K562 (cell line): Measurements from ENCODE around the gene KCNG4. TPM values are rescaled to one million over a fixed set of nuclear protein-coding genes. Genes with fewer than 3 reads are reported as not detected.
A peak's percentile ranks its signal among the peaks of the same experiment; 100 is the strongest.

ENCODE experiments used
- ATAC-seq: fragments of 200-7000 bp; cut with Tn5 transposase; 3 replicates; pipeline ENCODE4 v1.9.1; 2020; ENCODE audit warnings: moderate library complexity
- BruUV-seq: library from RNA; stranded (reverse); fragments of 400-500 nt; replicated peaks from 2 replicates; lab custom pipeline; 2021; lab: Mats Ljungman, UMichigan
- CTCF ChIA-PET: fragments of 300-600 bp; formaldehyde crosslinking; extraction: SDS; loops from one replicate; lab custom pipeline; 2021; ENCODE audit warnings: low intra/inter-chr PET ratio; lab: Yijun Ruan, JAX
- POLR2A ChIA-PET: fragments of 300-600, 350-650 bp; sonication (Branson Sonifier 250); formaldehyde crosslinking; extraction: SDS; loops from one replicate; lab custom pipeline; 2021; ENCODE audit warnings: antibody characterized with exemption, inconsistent platforms; lab: Yijun Ruan, JAX
- DNase-seq, 4 experiments: peaks; one replicate each; pipeline versions ENCODE4 v3.0.0 to v3.0.0-alpha.2; 2011 to 2018; ENCODE audit warnings: low spot score in 3 of 4, mixed read lengths in 3 of 4; ENCODE audit errors: extremely low read depth in 1 of 4
- FAIRE-seq: peaks from 2 replicates; lab custom pipeline; 2011; peaks lifted over from hg19 to GRCh38; lab: Jason Lieb, UNC
- H2AFZ ChIP-seq: 2 replicates; pipeline ENCODE4 v1.6.0; 2011; ENCODE audit warnings: low read depth, low read length, control low read depth, inconsistent platforms
- H3K27ac ChIP-seq: fragments of 200-600 bp; 3 replicates; pipeline ENCODE4 v1.8.0; 2011; ENCODE audit warnings: low read depth, mild to moderate bottlenecking, control low read depth, inconsistent platforms, low read length, moderate library complexity, mixed read lengths; ENCODE audit errors: extremely low read depth
- H3K27me3 ChIP-seq, 2 experiments: fragments of 300-600 bp in 1 of 2; 2 replicates in 1 of 2; 3 replicates in 1 of 2; pipeline versions ENCODE4 v1.6.0 to v1.8.0; 2011; ENCODE audit warnings: inconsistent platforms in 2 of 2, low read length in 2 of 2, mild to moderate bottlenecking in 1 of 2, mixed read lengths in 1 of 2, moderate library complexity in 1 of 2; ENCODE audit not compliant: control insufficient read depth in 2 of 2, insufficient read depth in 2 of 2
- H3K36me3 ChIP-seq: fragments of 300-600 bp; 3 replicates; pipeline ENCODE4 v1.8.0; 2011; ENCODE audit warnings: mild to moderate bottlenecking, low read length, inconsistent platforms; ENCODE audit not compliant: control insufficient read depth, insufficient read depth
- H3K4me1 ChIP-seq, 2 experiments: fragments of 200-600 bp in 1 of 2; replicated peaks in 1 of 2; 2 replicates in 1 of 2; 3 replicates in 1 of 2; pipeline versions ENCODE4 v1.5.1 to v1.8.0; 2011; ENCODE audit warnings: inconsistent platforms in 2 of 2, low read length in 2 of 2, mild to moderate bottlenecking in 1 of 2, mixed read lengths in 1 of 2, moderate library complexity in 1 of 2; ENCODE audit not compliant: control insufficient read depth in 2 of 2, insufficient read depth in 2 of 2
- H3K4me2 ChIP-seq: 2 replicates; pipeline ENCODE4 v1.6.1; 2011; ENCODE audit warnings: low read length, control low read depth, inconsistent platforms, mixed read lengths; ENCODE audit not compliant: insufficient read depth
- H3K4me3 ChIP-seq: fragments of 200-600 bp; sonication (generic), shearing (Covaris generic); 2 replicates; pipeline ENCODE4 v1.5.1; 2016; ENCODE audit warnings: control low read depth, inconsistent platforms
- H3K79me2 ChIP-seq: fragments of 200-600 bp; 3 replicates; pipeline ENCODE4 v1.8.0; 2011; ENCODE audit warnings: low read length, inconsistent platforms; ENCODE audit not compliant: control insufficient read depth, insufficient read depth
- H3K9ac ChIP-seq, 2 experiments: 2 replicates each; pipeline versions ENCODE4 v1.6.0 to v1.6.1; 2011; ENCODE audit warnings: low read depth in 2 of 2, low read length in 2 of 2, control low read depth in 1 of 2, inconsistent platforms in 1 of 2, mild to moderate bottlenecking in 1 of 2, mixed read lengths in 1 of 2; ENCODE audit not compliant: insufficient read depth in 1 of 2
- H3K9me1 ChIP-seq: one replicate; pipeline ENCODE4 v1.6.0; 2011; ENCODE audit warnings: inconsistent platforms, mild to moderate bottlenecking, low read length, moderate library complexity; ENCODE audit not compliant: control insufficient read depth, insufficient read depth
- H3K9me3 ChIP-seq: replicated peaks from 2 replicates; pipeline ENCODE4 v1.5.1; 2011; ENCODE audit warnings: low read depth, low read length, inconsistent platforms; ENCODE audit not compliant: control insufficient read depth, insufficient read depth
- H4K20me1 ChIP-seq: replicated peaks from 2 replicates; pipeline ENCODE4 v1.6.1; 2011; ENCODE audit warnings: low read length, inconsistent platforms, mixed read lengths; ENCODE audit not compliant: control insufficient read depth, insufficient read depth
- ARID1B ChIP-seq: fragments of 450-650 bp; IDR thresholded peaks from 2 replicates; pipeline ENCODE4 v1.6.1; 2016; ENCODE audit warnings: antibody characterized with exemption, mild to moderate bottlenecking, inconsistent platforms
- C11orf30 ChIP-seq: fragments of 450-650 bp; IDR thresholded peaks from 2 replicates; pipeline ENCODE4 v1.6.1; 2016; ENCODE audit warnings: low read depth, mild to moderate bottlenecking
- CBX2 ChIP-seq: fragments of 200-600 bp; sonication (generic); IDR thresholded peaks from one replicate; pipeline ENCODE4 v1.6.1; 2012; ENCODE audit warnings: mild to moderate bottlenecking, low read length, inconsistent platforms; ENCODE audit not compliant: insufficient read depth, poor library complexity, severe bottlenecking
- JUNB ChIP-seq: fragments of 450-650 bp; formaldehyde crosslinking; conservative IDR thresholded peaks from 2 replicates; pipeline ENCODE4 v1.4.0; 2020; ENCODE audit warnings: mild to moderate bottlenecking
- KDM4B ChIP-seq, 2 experiments: fragments of 450-650 bp in 1 of 2; sonication (generic) in 1 of 2; IDR thresholded peaks; 2 replicates each; pipeline ENCODE4 v1.6.1; 2016 to 2017; ENCODE audit warnings: borderline replicate concordance in 2 of 2, antibody characterized with exemption in 1 of 2, low read depth in 1 of 2, mild to moderate bottlenecking in 1 of 2
- MXI1 ChIP-seq: IDR thresholded peaks from 2 replicates; pipeline ENCODE4 v1.6.1; 2011; ENCODE audit warnings: low read depth, mild to moderate bottlenecking, improper control_type of control experiment, low read length
- PHTF2 ChIP-seq: fragments of 250-450 bp; sonication (Bioruptor Pico); IDR thresholded peaks from 2 replicates; pipeline ENCODE4 v1.5.0; 2021; ENCODE audit warnings: mild to moderate bottlenecking
- SIN3B ChIP-seq: fragments of 450-650 bp; IDR thresholded peaks from 2 replicates; pipeline ENCODE4 v1.6.1; 2017; ENCODE audit warnings: low read depth, mild to moderate bottlenecking, moderate library complexity
- SIX5 ChIP-seq, 2 experiments: IDR thresholded peaks; 2 replicates each; pipeline ENCODE4 v1.6.1; 2011; ENCODE audit warnings: low read length in 2 of 2, borderline replicate concordance in 1 of 2, low read depth in 1 of 2, mild to moderate bottlenecking in 1 of 2, moderate library complexity in 1 of 2; ENCODE audit not compliant: insufficient read depth in 1 of 2
- SP1 ChIP-seq: sonication (generic); formaldehyde crosslinking; IDR thresholded peaks from 2 replicates; pipeline ENCODE4 v1.8.1; 2022; ENCODE audit warnings: mild to moderate bottlenecking, missing genetic modification reagents
- TOE1 ChIP-seq, 2 experiments: fragments of 450-650 bp in 1 of 2; sonication (generic) in 1 of 2; formaldehyde crosslinking in 1 of 2; IDR thresholded peaks; 2 replicates each; pipeline versions ENCODE4 v1.7.1 to v1.8.0; 2016 to 2022; ENCODE audit warnings: borderline replicate concordance in 2 of 2, mild to moderate bottlenecking in 2 of 2, antibody characterized with exemption in 1 of 2, inconsistent platforms in 1 of 2, low read depth in 1 of 2, missing genetic modification reagents in 1 of 2, moderate library complexity in 1 of 2
- XRCC3 ChIP-seq: fragments of 450-650 bp; IDR thresholded peaks from 2 replicates; pipeline ENCODE4 v1.6.1; 2017; ENCODE audit warnings: mild to moderate bottlenecking, moderate library complexity
- ZFX ChIP-seq: sonication (generic); formaldehyde crosslinking; IDR thresholded peaks from 2 replicates; pipeline ENCODE4 v1.8.0; 2022; ENCODE audit warnings: mild to moderate bottlenecking, missing genetic modification reagents, moderate library complexity
- ZNF668 ChIP-seq: fragments of 250-450 bp; sonication (Bioruptor Pico); IDR thresholded peaks from 2 replicates; pipeline ENCODE4 v1.8.0; 2022; ENCODE audit warnings: mild to moderate bottlenecking, inconsistent platforms
- ZZZ3 ChIP-seq: fragments of 450-650 bp; IDR thresholded peaks from 2 replicates; pipeline ENCODE4 v1.6.1; 2016; ENCODE audit warnings: antibody characterized with exemption, mild to moderate bottlenecking, moderate library complexity
- WGBS: fragments of 100-300 bp; shearing (Covaris generic); methylation state at CpG from one replicate; pipeline ENCODE4 v1.1.6; 2016; ENCODE audit warnings: low coverage, mixed read lengths; ENCODE audit not compliant: insufficient coverage; ENCODE audit errors: missing lambda C conversion rate; 5-methylcytosine and 5-hydroxymethylcytosine counted together
- in situ Hi-C: fragments of 300-500 bp; cut with MboI; formaldehyde crosslinking; loops from 4 replicates; pipeline ENCODE4 v1.15.0; 2018; ENCODE audit warnings: inconsistent platforms, mixed read lengths
- intact Hi-C: fragments of 100-400 bp; cut with micrococcal nuclease; formaldehyde crosslinking; loops from 2 replicates; pipeline ENCODE4 v1.14.2; 2022
- polyA plus RNA-seq, 8 experiments: library from polyadenylated mRNA; depleted of rRNA in 4 of 8; stranded (reverse) in 5 of 8; unstranded in 3 of 8; fragments of >200 nt; fragmentation: Nextera tagmentation in 2 of 8; fragmentation: Illumina TruSeq in 1 of 8; extraction: Ambion mirVana in 2 of 8; extraction: Trizol in 1 of 8; gene quantifications; 2 replicates each; pipeline versions ENCODE4 v1.2.1 to v1.2.3, GENCODE V29; 2011 to 2014; ENCODE audit warnings: inconsistent platforms in 1 of 8, missing spikeins in 1 of 8
- total RNA-seq, 7 experiments: library from RNA; depleted of rRNA in 6 of 7; stranded (reverse); fragments of >200 nt in 6 of 7; fragmentation: Illumina TruSeq in 2 of 7; extraction: Trizol in 2 of 7; gene quantifications; 2 replicates each; pipeline versions ENCODE4 v1.2.1 to v1.2.3, GENCODE V29; 2011 to 2021; ENCODE audit warnings: low replicate concordance in 1 of 7
- TF ChIP-seq, protein P1 (sequence below), 2 experiments: fragments of 450-650 bp; conservative IDR thresholded peaks; 2 replicates each; pipeline ENCODE4 v1.6.1; 2017; ENCODE audit warnings: mild to moderate bottlenecking in 2 of 2, moderate library complexity in 2 of 2
- TF ChIP-seq, protein P2 (sequence below): sonication (generic); formaldehyde crosslinking; IDR thresholded peaks from 2 replicates; pipeline ENCODE4 v1.9.0; 2022; ENCODE audit warnings: mild to moderate bottlenecking, missing genetic modification reagents

The KCNG4 gene
- total and polyA plus RNA-seq, 9 of the 15 experiments (the other 6 are each of a cell fraction or from before 2014, with no cell fraction given), result not detected

DNA sequence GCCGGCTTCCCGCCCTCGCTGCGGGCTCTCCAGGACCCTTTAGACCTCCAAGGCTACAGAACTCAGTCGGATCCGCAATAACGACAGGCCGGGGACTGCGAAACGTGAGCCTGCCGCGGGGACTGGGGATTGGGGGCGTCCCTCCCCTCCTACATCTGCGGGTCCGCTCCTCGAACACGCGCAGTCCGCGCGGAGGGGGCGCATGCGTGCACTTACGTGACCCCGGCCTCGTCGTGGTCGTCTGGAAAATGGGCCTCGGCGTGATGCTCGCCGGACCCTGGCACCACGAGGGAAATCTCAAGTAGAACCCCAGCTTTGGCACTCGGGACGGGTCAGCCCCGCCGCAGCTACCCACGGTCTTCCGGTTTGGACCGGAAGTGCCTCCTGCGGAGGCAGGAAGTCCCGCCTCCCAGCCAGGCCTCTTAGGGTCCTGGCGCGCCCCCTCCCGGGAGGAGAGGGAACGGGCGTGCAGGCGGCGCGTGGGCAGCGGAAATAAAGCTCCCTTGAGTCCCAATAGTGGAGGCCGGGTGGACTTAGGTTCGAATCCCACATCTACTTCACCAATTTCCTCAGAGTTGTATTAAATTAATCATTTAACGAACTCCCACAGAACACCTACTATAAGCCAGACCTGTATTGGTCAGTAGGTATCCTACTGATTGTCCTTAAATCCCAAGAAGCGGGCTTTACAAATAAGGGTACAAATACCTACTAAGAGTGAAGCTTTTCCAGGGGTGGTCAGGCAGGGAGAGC lies 53.0 kb downstream of the KCNG4 start, which contains the start of gene TAF1C:
Gene TAF1C, minus strand, starts transcription at position 373 of the 753 bp plus-strand sequence. CDS start 2,069 bp downstream, outside the sequence.
- H3K36me3 ChIP-seq, result peaks cover 36% of the 10 kb centered on the region; the same call in 2 of the 3 replicates
- H3K9me3 ChIP-seq, result peaks cover 2% of the 10 kb centered on the region; the same call in 1 of the 2 replicates
- intact Hi-C loops (loop anchor here (1.0 to 5.0 kb wide), 2 partner anchors 71 to 295 kb away; partner anchors contain the start of gene MBTPS1), in situ Hi-C loops (loop anchor here (10.0 kb wide), 1 partner anchor 232 kb away; the partner anchor contains the start of gene OSGIN1)
- peak within 1 kb of the TSS; percentile 98 for H3K4me2 ChIP-seq
- H3K79me2 ChIP-seq, result peaks cover 26% of the 10 kb centered on the region
- FAIRE-seq, result peak; percentile 95
- DNase-seq, result peak; percentile 98 to 99 (median 99)
- H2AFZ ChIP-seq, result peak within 1 kb of the TSS; percentile 100
- peaks cover 2 to 10% of the 10 kb centered on the region in 2 experiments; a peak in 1 of 5 replicates for H3K27me3 ChIP-seq
- H3K4me1 ChIP-seq, result peaks cover 5 to 34% of the 10 kb centered on the region in 2 experiments; a peak in 4 of 5 replicates
- ATAC-seq, result peak; percentile 95
- POLR2A ChIA-PET, result interaction anchor here (0.7 to 2.0 kb wide), 14 partner anchors 8 to 351 kb away, joined by 3 to 9 read pairs (median 4); partner anchors contain the start of gene MBTPS1
- CTCF ChIA-PET, result interaction anchor here (0.7 to 2.2 kb wide), 4 partner anchors 102 to 301 kb away, joined by 3 to 26 read pairs (median 4); no protein-coding TSS in a partner anchor
- H3K4me3 ChIP-seq, result peak within 1 kb of the TSS; percentile 94
- TSS peak; percentile 72 for BruUV-seq
- H3K9me1 ChIP-seq, result peaks cover 13% of the 10 kb centered on the region
- peak within 1 kb of the TSS; percentile 88 to 98 for H3K9ac ChIP-seq
- no peaks in the 10 kb centered on the region for H4K20me1 ChIP-seq
- 2% methylated on average over 54 of the region's 55 CpGs for WGBS
- H3K27ac ChIP-seq, result peak within 1 kb of the TSS; percentile 78
- TF ChIP-seq SIX5 (IDR thresholded peaks at IDR 0.05; ENCODE audit: borderline replicate concordance in 1 of 2, insufficient read depth in 1 of 2, low read depth in 1 of 2, low read length in 2 of 2) (0 out of 4 replicates have a peak, but pooled peaks of 1 of the 2 experiments have one; percentile 19), ARID1B (peak; percentile 33; the same call in 1 of the 2 replicates), ZNF668 (CRISPR knock-in tag) (no peak), XRCC3 (no peak), ZFX (CRISPR knock-in tag) (peak; percentile 38), KDM4B (IDR thresholded peaks at IDR 0.05; ENCODE audit: borderline replicate concordance in 2 of 2, low read depth in 1 of 2) (peak in 1 of 2 experiments; percentile 96; a peak in 2 of 4 replicates), CBX2 (no peak), JUNB (CRISPR knock-in tag) (no peak), ZZZ3 (no peak), C11orf30 (peak; percentile 88), SP1 (peak; percentile 38; the same call in 1 of the 2 replicates), MXI1 (peak; percentile 47; the same call in 1 of the 2 replicates), PHTF2 (no peak), TOE1 (IDR thresholded peaks at IDR 0.05; ENCODE audit: borderline replicate concordance) (0 out of 2 replicates have a peak, but pooled peaks have one; percentile 39), TOE1 (CRISPR knock-in tag; IDR thresholded peaks at IDR 0.05; ENCODE audit: borderline replicate concordance, low read depth) (no peak), SIN3B (peak; percentile 88)
- TF ChIP-seq, protein P1, sequence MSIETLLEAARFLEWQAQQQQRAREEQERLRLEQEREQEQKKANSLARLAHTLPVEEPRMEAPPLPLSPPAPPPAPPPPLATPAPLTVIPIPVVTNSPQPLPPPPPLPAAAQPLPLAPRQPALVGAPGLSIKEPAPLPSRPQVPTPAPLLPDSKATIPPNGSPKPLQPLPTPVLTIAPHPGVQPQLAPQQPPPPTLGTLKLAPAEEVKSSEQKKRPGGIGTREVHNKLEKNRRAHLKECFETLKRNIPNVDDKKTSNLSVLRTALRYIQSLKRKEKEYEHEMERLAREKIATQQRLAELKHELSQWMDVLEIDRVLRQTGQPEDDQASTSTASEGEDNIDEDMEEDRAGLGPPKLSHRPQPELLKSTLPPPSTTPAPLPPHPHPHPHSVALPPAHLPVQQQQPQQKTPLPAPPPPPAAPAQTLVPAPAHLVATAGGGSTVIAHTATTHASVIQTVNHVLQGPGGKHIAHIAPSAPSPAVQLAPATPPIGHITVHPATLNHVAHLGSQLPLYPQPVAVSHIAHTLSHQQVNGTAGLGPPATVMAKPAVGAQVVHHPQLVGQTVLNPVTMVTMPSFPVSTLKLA (conservative IDR thresholded peaks at IDR 0.05), result peak; percentile 92 to 95
- TF ChIP-seq, protein P2, sequence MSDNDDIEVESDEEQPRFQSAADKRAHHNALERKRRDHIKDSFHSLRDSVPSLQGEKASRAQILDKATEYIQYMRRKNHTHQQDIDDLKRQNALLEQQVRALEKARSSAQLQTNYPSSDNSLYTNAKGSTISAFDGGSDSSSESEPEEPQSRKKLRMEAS (CRISPR knock-in tag), result peak; percentile 65
